SH-SY5Y (cell line): ENCODE results near the gene PUM1.

Experiments
- GATA2 ChIP-seq: IDR thresholded peaks from 2 replicates; pipeline ENCODE4 v1.6.1; 2011; ENCODE audit warnings: mild to moderate bottlenecking, low read depth, low read length
- GATA3 ChIP-seq: IDR thresholded peaks from 2 replicates; pipeline ENCODE4 v1.6.1; 2011; ENCODE audit warnings: low read depth, mild to moderate bottlenecking, low read length, moderate library complexity

GRCh38 chr1:30895382-30895943 lies 170.1 kb downstream of the PUM1 start:
- no peak for TF ChIP-seq GATA2
- no peak for TF ChIP-seq GATA3
